Suprapubic skin (tissue), 4 donors: ENCODE results near the gene KLC3.

Experiments
- EP300 ChIP-seq: sonication (generic); formaldehyde crosslinking; IDR thresholded peaks from one replicate; pipeline ENCODE4 v1.6.1; 2017; ENCODE audit warnings: antibody characterized with exemption
- POLR2A ChIP-seq, 2 donors: fragments of 450-650 bp; IDR thresholded peaks; one replicate each; pipeline ENCODE4 v1.6.1; 2017; ENCODE audit warnings: antibody characterized with exemption in 2 of 2, mild to moderate bottlenecking in 2 of 2, moderate library complexity in 2 of 2
- POLR2AphosphoS5 ChIP-seq, 3 donors: sonication (generic); formaldehyde crosslinking; IDR thresholded peaks; one replicate each; pipeline ENCODE4 v1.6.1; 2017; ENCODE audit warnings: antibody characterized with exemption in 3 of 3
- TF ChIP-seq, protein P1 (sequence below), 2 donors: fragments of 200-600 bp in 1 of 2; fragments of 450-650 bp in 1 of 2; sonication (generic) in 1 of 2; IDR thresholded peaks; one replicate each; pipeline ENCODE4 v1.5.1; 2016 to 2019; ENCODE audit warnings: antibody characterized with exemption in 2 of 2, mild to moderate bottlenecking in 1 of 2, moderate library complexity in 1 of 2

DNA sequence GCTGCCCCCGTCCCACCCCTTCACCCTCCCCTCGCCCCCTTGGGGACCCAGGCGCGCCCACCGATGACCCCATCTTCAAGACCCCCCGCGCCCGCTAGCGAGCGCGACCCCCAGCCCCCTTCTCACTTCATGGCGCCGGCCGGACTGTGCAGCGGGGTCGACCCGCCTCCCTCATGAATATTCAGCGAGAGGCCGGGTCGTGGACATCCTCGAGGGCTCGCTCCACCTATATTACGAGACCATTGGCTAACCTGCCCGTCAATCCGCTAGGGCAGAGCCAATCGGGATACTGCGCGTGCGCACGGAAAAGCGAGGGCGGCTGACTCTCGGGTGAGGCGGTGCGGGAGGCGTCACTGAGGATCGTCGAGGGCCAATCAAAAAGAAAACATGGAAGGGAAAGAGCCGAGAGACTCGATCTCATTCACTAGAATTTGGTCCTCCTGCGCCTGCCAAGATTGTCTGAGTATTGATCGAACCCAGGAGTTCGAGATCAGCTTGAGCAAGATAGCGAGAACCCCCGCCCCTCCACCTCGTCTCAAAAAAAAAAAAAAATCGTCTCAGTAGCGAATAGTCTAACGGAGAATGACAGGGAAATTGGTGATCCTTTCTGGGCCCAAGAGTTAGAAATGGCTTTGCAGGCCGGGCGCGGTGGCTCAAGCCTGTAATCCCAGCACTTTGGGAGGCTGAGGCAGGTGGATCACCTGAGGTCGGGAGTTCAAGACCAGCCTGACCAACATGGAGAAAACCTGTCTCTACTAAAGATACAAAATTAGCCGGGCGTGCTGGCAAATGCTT lies 30.1 kb downstream of the KLC3 start, which contains the start of gene ERCC2:
- TF ChIP-seq, protein P1, sequence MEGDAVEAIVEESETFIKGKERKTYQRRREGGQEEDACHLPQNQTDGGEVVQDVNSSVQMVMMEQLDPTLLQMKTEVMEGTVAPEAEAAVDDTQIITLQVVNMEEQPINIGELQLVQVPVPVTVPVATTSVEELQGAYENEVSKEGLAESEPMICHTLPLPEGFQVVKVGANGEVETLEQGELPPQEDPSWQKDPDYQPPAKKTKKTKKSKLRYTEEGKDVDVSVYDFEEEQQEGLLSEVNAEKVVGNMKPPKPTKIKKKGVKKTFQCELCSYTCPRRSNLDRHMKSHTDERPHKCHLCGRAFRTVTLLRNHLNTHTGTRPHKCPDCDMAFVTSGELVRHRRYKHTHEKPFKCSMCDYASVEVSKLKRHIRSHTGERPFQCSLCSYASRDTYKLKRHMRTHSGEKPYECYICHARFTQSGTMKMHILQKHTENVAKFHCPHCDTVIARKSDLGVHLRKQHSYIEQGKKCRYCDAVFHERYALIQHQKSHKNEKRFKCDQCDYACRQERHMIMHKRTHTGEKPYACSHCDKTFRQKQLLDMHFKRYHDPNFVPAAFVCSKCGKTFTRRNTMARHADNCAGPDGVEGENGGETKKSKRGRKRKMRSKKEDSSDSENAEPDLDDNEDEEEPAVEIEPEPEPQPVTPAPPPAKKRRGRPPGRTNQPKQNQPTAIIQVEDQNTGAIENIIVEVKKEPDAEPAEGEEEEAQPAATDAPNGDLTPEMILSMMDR (IDR thresholded peaks at IDR 0.05), result no peak
- TF ChIP-seq POLR2AphosphoS5 (IDR thresholded peaks at IDR 0.05) (no peak), POLR2A (IDR thresholded peaks at IDR 0.05) (no peak), EP300 (no peak)
